HL-60 (cell line): ENCODE measurements around the gene PTPRN2.

Experiments used
- DNase-seq, 2 experiments: peaks; one replicate each; pipeline ENCODE4 v3.0.0-alpha.2; 2010 to 2020; ENCODE audit warnings: low read depth in 1 of 2, low spot score in 1 of 2
- H3K27ac ChIP-seq: fragments of 250-450 bp; sonication (Bioruptor Pico); replicated peaks from 2 replicates; pipeline ENCODE4 v1.5.1; 2020; ENCODE audit warnings: mild to moderate bottlenecking, moderate library complexity
- H3K27me3 ChIP-seq: fragments of 250-450 bp; sonication (Bioruptor Pico); 2 replicates; pipeline ENCODE4 v1.5.1; 2021; ENCODE audit warnings: mild to moderate bottlenecking, moderate library complexity; ENCODE audit not compliant: insufficient read depth, poor library complexity, severe bottlenecking
- H3K4me3 ChIP-seq: replicated peaks from 2 replicates; pipeline ENCODE4 v1.5.1; 2011; ENCODE audit warnings: mild to moderate bottlenecking, control low read depth, low read length; ENCODE audit not compliant: insufficient read depth
- GABPA ChIP-seq: IDR thresholded peaks from 2 replicates; pipeline ENCODE4 v1.6.1; 2012; ENCODE audit warnings: low read depth
- POLR2AphosphoS5 ChIP-seq: IDR thresholded peaks from 2 replicates; pipeline ENCODE4 v1.6.1; 2012; ENCODE audit warnings: low read depth
- SPI1 ChIP-seq: IDR thresholded peaks from 2 replicates; pipeline ENCODE4 v1.6.1; 2012; ENCODE audit warnings: low read depth, mild to moderate bottlenecking, borderline replicate concordance
- TF ChIP-seq, protein P1 (sequence below): IDR thresholded peaks from 2 replicates; pipeline ENCODE4 v1.6.1; 2012; ENCODE audit warnings: low read depth; ENCODE audit not compliant: insufficient replicate concordance
- TF ChIP-seq, protein P2 (sequence below): IDR thresholded peaks from one replicate; pipeline ENCODE4 v1.5.1; 2011; ENCODE audit warnings: low read length, control low read depth, inconsistent platforms; ENCODE audit not compliant: insufficient read depth

PTPRN2 gene

DNA sequence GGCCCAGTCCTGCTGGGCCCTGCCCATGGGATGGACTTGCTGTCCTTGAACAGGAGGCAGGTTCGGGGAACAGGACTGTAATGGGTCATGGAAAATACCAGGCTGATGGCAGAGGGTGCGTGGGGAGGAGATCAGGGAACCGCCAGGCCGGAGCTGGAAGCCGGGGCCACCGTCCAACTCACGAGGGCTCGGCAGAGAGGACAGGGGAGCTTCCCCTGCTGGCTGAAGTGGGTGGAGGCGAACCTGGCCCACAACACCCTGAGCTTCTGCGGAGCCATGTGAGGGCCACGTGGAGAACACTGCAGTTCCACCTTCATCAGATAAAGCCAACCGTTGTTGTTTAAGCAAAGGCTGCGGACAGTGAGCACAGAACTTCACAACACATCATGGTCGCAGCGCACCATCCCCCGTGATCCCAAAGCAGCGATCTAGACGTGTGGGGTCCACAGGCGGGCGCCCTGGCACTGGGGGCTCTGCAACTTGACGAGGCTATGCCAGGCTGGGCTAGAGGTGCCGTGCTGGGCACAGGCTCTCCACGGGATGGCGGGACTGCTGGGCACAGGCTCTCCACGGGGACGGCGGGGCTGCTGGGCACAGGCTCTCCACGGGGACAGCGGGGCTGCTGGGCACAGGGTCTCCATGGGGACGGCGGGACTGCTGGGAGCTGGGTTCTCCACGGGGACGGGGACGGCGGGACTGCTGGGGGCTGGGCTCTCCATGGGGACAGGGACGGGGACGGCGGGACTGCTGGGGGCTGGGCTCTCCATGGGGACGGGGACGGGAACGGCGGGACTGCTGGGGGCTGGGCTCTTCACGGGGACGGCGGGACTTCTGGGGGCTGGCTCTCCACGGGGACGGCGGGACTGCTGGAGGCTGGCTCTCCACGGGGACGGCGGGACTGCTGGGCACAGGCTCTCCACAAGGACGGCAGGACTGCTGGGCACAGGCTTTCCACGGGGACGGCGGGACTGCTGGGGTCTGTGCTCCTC lies 777.5 kb downstream of the PTPRN2 start:
- no peak for DNase-seq
- Histone ChIP-seq H3K27ac (no peak overlapping the region), H3K4me3 (no peak overlapping the region), H3K27me3 (no peaks in the 10 kb centered on the region)
- no peak for TF ChIP-seq POLR2AphosphoS5
- TF ChIP-seq GABPA = no peak
- no peak for TF ChIP-seq SPI1
- TF ChIP-seq, protein P1, sequence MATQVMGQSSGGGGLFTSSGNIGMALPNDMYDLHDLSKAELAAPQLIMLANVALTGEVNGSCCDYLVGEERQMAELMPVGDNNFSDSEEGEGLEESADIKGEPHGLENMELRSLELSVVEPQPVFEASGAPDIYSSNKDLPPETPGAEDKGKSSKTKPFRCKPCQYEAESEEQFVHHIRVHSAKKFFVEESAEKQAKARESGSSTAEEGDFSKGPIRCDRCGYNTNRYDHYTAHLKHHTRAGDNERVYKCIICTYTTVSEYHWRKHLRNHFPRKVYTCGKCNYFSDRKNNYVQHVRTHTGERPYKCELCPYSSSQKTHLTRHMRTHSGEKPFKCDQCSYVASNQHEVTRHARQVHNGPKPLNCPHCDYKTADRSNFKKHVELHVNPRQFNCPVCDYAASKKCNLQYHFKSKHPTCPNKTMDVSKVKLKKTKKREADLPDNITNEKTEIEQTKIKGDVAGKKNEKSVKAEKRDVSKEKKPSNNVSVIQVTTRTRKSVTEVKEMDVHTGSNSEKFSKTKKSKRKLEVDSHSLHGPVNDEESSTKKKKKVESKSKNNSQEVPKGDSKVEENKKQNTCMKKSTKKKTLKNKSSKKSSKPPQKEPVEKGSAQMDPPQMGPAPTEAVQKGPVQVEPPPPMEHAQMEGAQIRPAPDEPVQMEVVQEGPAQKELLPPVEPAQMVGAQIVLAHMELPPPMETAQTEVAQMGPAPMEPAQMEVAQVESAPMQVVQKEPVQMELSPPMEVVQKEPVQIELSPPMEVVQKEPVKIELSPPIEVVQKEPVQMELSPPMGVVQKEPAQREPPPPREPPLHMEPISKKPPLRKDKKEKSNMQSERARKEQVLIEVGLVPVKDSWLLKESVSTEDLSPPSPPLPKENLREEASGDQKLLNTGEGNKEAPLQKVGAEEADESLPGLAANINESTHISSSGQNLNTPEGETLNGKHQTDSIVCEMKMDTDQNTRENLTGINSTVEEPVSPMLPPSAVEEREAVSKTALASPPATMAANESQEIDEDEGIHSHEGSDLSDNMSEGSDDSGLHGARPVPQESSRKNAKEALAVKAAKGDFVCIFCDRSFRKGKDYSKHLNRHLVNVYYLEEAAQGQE = no peak
- TF ChIP-seq, protein P2, sequence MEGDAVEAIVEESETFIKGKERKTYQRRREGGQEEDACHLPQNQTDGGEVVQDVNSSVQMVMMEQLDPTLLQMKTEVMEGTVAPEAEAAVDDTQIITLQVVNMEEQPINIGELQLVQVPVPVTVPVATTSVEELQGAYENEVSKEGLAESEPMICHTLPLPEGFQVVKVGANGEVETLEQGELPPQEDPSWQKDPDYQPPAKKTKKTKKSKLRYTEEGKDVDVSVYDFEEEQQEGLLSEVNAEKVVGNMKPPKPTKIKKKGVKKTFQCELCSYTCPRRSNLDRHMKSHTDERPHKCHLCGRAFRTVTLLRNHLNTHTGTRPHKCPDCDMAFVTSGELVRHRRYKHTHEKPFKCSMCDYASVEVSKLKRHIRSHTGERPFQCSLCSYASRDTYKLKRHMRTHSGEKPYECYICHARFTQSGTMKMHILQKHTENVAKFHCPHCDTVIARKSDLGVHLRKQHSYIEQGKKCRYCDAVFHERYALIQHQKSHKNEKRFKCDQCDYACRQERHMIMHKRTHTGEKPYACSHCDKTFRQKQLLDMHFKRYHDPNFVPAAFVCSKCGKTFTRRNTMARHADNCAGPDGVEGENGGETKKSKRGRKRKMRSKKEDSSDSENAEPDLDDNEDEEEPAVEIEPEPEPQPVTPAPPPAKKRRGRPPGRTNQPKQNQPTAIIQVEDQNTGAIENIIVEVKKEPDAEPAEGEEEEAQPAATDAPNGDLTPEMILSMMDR = no peak

DNA sequence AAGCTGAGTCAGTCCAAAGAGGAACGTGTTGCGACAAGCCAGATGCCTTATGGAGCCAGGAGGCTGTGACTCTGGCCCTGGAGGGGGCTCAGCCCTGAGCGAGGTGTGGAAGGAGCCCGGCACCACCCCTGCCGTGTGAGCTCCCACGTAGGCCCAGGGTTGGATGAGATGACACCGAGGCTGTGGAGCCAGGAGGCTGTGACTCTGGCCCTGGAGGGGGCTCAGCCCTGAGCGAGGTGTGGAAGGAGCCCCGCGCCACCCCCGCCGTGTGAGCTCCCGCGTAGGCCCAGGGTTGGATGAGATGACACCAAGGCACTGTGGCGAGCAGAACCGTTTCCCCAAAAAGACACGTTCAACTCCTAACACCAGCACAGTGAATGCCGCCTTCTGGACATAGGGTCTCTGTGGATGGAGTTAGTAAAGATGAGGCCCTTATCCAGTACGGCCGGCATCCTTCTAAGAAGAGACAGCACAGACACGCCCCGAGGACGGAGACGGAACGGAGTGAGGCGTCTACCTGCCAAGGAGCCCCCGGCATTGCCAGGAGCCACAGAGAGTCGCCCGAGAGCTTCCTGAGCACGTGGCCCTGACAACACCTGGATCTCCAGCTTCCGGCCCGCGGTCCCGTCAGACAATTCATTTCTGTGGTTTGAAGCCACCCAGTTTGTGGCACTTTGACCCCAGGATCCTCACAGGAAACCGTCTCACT lies 778.3 kb downstream of the PTPRN2 start:
- no peaks in the 10 kb centered on the region for H3K27me3 ChIP-seq
- H3K4me3 ChIP-seq = no peak overlapping the region
- no peak for TF ChIP-seq POLR2AphosphoS5
- TF ChIP-seq SPI1 = no peak
- TF ChIP-seq, protein P2 = no peak
- DNase-seq = no peak
- H3K27ac ChIP-seq = no peak overlapping the region

DNA sequence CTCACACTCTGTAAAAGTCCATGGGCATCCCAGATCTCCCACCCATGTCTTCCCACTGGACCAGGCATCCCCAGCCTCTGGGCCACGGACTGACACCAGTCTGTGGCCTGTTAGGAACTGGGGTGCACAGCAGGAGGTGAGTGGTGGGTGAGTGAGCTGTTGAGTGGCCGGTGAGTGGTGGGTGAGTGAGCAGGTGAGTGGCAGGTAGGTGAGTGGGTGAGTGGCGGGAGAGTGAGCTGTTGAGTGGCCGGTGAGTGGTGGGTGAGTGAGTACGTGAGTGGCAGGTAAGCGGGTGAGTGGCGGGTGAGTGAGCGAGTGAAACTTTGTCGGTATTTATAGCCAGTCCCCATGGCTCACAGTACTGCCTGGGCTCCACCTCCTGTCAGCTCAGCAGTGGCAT lies 779.6 kb downstream of the PTPRN2 start:
- no peak overlapping the region for H3K4me3 ChIP-seq
- DNase-seq = no peak
- no peaks in the 10 kb centered on the region for H3K27me3 ChIP-seq
- TF ChIP-seq POLR2AphosphoS5 = no peak
- TF ChIP-seq, protein P2 = no peak
- no peak for TF ChIP-seq GABPA
- TF ChIP-seq, protein P1 = no peak
- TF ChIP-seq SPI1 = no peak
- no peak overlapping the region for H3K27ac ChIP-seq
